ENCODE data around the gene CCL14.
"Not testable (repeated sequence)": the region's sequence is repeated elsewhere in the genome, so short reads cannot be mapped to it uniquely, and the experiment has no call there.

Gene CCL14

DNA sequence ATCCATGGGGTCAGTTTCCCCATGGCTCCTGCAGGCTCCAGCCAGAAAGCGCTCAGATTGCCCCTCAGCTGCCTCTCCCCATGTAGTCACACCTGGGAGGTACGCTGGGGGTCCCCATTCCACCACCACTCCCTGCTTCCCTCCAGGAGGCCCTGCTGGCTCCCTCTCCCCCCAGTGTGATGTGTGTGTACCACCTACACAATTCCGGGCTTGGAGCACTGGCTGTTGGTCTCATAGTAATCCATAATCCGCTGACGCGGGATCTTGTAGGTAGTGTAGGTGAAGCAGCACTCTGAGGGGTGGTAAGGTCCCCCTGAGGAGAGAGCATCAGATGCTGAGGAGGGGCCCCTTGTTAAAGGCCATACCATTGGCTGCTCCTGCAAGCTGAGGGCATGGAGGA is 2.4 kb downstream of the CCL14 start:
- DNase-seq, result no peak

DNA sequence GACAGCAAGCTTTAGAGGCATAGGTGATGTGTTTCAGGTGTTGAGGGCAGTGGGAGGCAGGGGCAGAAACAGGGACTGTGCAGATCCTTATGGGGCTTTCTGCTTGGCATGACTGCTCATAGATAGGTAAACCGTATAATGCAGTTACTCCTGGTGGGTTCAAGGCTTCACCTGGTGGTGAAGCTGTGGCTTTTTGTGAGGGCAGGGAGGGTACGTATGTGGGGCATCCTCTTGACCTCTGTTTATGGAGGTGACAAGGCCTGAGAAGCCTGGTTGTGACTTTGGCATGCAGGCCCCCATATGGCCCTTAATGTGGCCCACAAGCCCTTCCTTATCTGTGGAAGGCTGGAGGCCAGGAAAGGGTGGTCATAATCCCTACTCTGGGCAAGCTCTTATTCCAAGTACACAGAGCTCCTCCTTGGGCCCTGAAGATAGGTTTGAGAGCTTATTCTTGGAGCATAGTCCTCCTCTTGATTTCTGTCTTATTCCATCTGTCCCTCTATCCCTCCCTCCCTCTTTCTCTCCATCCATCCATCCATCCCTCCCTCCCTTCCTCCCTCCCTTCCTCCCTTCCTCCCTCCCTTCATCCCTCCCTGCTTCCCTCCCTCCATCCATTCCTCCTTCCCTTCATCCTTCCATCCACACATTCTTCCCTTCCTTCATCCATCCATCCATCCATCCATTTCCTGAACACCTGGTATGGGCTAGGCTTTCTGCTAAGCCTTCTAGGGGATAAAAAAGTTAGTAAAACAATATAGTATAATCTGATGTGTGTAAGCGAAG is 3.9 kb downstream of the CCL14 start:
- no peak for DNase-seq

DNA sequence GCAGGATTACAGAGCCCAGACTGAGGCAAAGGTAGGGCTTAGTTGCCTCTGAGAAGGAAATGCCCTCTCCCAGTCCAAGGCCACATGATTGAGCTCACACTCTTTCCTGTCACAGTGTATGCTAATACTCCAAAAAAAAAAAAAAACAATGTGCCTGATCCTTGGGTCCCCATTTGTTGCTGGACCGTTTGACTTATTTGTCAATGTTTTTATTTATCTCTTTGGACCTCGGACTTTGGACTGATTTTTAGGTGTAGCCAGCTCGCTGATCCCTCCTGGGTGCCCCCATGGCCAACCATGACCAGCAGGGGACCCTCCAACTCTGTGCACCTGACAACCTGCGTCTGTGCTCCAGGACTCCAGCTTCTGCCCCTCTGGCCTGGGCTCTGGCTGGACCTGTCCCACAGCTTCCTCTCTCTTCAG is 4.6 kb downstream of the CCL14 start:
- DNase-seq, result peak; percentile 24

DNA sequence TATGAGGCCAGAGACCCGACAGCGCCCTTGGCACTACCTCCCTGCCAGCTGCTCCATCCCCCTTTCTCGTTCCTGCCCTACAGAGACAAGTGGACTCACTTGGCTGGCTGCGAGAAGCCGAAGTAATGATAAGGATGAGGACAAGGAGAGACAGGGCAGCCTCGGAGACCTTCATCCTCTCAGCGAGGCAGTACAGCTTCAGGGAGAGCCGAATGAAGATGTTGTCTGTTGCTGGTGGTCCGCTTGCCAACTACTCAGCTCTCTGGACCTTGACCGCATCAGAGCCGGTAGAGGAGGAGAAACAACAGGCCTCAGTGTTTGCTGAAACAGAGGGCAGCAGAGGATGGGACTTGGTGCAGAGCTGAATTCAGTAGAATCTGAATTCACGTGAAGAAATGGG is 5.3 kb downstream of the CCL14 start, which contains the start of gene CCL16:
CCL16 (minus strand) TSS at position 252 of the 400 bp plus-strand sequence; CDS start at position 175, 77 bp downstream.
- DNase-seq, result no peak

DNA sequence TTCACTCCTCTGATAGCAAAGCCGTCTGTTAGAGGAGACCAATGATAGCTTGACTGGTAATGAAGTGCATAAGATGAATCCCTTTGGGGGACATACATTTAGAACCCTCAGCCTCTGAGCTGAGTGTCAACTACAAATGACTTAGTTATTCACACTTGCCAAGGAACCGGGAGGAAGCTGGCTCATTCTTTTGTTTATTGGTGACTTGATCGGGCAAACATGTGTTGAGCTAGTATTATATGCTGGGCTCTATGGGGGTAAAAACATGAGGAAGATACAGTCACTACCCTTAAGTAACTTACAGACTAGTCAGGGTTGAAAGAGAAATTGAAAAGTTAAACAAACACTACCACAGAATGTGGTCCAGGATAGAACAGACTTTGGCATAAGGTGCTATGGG is 8.2 kb downstream of the CCL14 start:
- no peak for DNase-seq

DNA sequence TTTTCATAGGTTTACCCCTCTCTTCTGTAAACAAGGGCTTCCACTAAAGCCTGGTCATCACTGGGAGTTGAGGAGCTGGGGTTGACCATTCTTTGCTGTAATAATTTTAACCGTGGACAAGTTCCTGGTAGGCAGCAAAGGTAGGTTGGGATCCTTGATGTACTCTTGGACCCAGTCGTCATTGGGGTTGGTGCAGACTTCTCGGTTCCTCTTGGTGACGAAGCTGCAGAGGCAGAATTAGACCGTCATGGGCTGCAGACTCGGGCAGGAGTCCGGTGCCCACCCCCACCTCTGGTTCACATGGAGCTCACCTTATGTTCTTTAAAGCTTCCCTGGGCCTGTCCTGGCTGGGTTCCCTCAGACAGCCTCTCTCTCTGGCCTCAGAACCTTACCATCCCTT is 9.0 kb downstream of the CCL14 start:
- no peak for DNase-seq

DNA sequence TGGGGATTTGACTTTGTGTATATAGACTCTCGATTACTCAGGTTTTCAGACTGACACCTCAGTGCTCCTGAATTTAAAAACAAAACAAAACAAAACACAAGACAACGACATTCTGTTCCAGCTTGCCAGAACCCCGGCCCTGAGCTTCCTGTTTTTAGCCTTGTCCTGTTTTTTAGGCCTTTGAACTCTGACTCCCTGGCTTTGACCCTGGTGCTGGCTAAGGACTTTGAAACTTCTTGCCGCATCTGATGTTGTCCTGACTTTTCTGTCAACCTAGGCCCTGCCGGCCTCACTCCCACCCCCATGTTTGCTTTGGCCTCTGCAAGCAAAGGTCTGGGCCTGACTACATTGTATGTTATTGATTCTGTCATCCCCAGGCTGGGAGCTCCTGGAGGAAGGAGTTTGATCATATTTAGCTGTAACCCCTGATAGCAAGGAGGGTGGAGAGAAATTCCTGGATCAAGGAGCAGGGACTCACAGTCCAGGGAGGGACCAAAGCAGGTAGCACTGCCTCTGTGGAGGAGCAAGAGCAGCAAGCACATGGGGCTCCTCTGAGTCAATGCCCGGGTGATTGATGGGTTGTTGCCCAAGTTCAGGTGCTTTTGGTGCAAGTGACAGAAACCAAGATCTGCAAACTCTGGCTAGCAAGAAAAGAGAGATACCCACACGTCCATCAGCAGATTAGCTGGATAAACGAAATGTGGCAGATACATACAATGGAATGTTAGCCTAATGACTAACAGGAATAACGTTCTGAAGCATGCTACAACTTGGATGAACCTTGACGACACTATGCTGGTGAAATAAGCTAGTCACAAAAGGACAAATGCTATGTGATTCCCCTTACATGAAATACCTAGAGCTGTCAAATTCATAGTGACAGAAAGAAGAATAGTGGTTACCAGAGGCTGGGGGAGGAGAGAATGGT is 12.9 kb downstream of the CCL14 start:
- DNase-seq, result no peak

DNA sequence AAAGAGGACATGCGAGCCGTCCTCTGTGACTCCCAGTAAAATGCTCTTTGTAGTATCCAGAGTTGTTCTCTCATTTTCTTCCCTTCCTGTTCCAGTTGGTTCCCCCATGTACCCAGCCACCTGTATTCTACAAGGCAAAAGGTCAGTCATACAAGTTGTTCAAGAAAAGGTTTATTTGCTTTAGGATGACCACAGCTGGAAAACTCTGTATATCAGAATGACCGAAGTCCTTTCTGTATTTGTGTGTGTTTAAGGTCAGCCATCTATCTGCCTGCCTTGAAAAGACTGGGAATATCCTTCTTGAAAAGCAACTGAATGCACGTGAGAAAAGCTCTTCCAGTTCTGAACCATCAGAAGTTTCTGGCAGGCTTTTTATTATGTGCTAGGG is 13.6 kb downstream of the CCL14 start:
- DNase-seq, result no peak

DNA sequence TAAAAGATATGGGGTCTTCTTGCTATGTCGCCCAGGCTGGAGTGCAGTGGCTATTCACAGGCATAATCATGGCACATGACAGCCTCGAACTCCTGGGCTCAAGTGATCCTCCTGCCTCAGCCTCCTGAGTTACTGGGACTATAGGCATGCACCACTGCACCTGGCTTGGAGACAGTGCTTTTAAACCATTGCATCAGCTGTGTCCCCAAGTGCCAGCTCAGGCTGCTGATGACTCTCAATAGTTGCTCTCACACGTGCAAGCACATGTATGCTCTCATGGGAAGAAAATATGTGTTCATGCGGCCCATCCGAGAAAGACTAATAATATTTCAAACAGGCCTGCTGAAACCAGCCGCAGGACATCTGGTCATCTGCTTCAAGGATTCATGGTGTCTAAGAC is 14.0 kb downstream of the CCL14 start:
- DNase-seq, result no peak

DNA sequence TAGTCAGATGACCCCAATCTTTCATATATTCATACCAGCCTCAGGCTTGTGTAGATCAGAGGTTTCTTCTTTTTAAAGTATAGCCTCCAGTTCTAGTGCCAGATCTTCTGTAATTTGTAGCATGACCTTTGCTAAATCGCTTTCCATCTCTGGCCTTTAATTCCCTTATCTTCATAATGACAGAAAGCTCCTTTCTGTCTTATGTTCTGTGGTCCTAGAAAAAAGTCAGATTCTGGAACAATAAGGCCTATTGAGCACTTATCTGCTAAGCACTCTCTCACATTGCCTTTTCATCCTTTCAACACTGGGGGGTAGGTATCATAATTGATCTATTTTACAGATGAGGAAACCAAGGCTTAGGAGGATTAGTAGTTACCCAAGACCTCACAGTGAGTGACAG is 14.5 kb downstream of the CCL14 start:
- DNase-seq, result no peak

DNA sequence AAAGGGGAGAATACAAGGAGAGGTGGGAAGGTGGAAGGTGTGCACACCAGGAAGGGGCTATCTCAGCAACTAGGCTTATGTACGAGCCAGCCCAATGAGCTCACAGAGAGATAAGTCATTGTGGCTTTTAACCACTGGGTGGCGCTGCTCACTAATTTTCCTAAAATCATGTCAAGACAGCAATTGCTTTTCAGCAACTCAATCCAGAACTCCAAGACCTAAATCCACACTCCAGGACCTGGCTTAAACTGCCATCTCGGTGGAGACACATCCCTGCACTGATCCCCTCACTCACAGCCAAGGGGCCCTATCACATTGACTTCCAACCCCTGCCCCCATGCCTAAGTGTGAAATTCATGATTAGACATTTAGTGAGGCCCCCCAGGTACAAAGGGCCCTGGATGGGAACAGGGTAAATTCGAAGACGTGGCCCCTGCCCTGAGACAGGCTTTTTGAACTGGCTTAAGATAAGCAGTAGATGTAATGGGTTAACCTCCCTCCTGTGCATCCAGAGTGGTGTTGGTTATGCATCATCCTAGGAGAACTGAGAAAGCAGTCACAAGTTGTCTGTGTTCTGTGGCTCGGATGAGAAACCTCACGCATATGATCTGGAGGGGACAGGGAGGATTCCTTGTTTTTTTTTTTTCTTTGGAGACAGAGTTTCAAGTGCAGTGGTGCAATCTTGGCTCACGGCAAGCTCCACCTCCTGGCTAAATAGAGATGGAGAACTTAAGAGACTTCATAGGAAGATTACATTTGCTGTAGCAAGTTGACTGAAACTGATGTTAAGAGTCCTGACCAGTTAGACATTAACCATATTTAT is 16.8 kb downstream of the CCL14 start:
- peak; percentile 87 for DNase-seq

DNA sequence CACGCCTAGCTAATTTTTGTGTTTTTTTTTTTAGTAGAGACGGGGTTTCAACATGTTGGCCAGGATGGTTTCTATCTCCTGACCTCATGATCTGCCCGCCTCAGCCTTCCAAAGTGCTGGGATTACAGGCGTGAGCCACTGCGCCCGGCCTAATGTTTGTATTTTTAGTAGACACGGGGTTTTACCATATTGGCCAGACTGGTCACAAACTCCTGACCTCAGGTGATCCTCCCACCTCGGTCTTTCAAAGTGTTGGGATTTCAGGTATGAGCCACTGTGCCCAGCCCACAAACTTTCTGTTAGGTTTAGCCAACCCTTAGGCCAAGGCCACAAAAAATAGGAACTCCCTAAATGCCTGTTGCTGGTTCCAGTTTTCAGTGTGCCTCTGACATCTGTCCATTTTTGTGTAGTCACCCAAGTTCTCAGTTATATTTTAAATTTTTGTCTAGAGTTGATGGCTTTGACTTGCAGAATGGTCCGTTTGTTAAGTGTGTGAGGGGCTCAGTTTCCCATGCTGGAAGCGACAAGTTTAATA is 17.9 kb downstream of the CCL14 start:
- DNase-seq, result no peak

DNA sequence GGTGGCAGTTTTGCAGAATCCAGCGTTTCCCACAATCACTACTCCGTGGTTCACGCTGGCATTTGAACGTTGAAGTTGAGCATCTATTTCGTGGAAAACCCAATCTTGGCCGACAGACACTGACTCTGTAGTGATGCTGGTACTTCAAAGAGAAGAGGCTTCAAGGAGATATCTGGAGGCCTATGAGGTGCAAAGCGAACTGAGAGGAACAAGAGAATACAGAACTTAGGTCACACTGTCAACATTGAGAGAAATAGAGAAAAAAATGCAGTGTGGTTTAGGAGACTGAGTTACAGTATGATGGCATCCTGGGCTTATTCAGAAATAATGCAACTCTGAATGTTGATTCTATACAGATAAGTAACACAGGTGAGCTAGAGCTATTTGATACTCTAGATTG is 21.3 kb downstream of the CCL14 start:
- no peak for DNase-seq

DNA sequence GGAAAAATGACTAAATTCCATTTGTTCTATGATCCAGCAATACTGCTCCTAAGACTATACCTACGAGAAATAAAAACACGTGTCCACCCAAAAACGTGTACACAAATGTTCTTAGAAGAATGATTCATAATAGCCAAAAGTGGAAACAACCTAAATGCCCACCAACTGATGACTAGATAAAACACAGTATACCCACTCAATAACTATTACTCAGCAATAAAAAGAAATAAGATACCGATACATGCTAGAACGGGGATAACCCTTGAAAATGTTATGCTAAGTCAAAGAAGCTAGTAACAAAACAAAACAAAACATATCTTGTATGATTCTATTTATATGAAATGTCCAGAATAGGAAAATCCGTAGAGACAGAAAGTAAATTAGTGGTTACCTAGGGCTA is 22.9 kb downstream of the CCL14 start:
- DNase-seq, result no peak

DNA sequence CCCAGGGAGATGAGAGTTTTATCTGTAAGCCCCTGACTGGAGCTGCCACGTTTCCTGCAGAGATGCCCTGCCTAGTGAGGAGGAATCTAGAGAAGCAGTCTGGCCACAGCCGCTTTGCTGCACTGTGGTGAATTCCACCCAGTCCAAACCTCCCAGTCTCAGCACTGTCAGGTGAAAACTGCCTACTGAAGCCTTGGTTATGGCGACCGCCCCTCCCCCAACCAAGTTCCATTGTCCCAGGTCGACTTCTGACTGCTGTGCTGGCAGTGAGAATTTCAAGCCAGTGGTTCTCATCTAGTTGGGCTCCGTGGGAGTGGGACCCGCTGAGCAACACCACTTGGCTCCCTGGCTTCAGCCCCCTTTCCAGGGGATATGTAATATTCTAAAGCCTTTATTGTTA is 32.8 kb downstream of the CCL14 start:
- DNase-seq, result no peak

DNA sequence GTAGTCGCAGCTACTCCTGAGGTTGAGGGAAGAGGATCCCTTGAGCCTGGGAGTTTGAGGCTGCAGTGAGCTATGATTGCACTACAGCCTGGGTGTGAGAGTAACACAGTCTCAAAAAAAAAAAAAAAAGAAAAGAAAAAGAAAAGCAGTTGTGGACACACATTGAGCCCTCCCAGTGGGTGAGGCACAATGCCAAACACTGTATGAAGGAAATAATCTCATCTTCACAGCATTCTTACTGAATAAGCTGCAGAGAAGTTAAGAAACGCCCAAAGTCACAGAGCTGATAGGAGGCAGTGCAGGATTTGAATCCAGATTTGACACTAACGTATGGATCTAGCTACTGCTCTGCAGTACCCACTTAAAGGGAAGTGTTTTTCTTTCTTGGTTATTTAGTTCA is 37.1 kb downstream of the CCL14 start:
- DNase-seq, result no peak

DNA sequence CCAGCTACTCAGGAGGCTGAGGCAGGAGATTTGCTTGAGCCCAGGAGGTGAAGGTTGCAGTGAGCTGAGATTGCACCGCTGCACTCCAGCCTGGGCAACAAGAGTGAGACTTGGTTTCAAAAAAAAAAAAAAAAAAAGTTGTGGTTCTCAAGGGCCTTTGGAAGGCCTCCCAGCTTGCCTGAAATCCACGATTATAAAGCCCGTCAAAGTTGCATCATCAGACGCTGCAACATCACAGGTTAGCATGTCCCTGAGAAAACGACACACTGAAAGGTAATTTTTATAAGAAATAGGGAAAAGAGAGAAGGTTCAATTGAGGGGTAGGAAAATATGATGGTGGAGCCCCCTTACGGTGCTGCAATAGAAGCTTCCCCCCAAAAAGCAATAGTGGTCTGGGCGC is 38.4 kb downstream of the CCL14 start:
- DNase-seq, result no peak

DNA sequence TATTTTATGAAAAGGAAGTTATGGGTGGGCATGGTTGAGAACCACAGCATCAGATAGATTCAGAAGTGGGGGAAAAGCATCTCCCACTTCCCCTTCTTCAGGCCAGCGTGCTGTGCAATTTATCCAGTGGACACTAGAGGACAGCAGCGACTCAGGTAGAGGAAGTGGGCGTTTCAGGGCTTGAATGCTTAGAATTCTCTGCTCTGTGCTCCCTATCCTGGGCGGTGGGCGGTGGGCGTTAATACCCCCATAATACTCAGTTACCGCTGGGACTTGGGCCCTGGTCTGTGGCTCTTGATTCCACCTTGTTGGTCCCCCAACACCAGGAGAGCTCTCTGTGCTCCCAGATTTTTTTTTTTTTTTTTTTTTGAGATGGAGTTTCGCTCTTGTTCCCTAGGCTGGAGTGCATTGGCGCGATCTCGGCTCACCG is 39.4 kb downstream of the CCL14 start:
- DNase-seq, result peak; percentile 87

DNA sequence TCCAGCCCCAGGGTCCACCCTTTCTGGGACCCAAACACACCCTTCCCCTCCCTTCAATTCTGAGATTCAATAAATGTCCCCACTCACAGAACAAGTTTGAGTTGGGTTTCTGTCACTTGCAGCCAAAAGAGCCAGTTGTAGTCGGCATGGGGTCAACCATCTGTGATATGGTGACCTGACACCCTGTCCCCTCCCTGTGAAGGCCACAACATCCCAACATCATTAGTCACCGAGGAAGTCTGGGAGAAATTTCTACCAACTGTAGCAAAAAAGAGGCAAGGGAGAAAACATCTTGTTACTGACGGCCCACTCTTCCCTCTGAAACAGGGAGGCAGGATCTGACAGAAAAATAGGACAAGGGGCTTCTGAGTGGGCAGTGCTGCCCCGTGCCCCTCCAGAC is 42.4 kb downstream of the CCL14 start:
- DNase-seq, result no peak

DNA sequence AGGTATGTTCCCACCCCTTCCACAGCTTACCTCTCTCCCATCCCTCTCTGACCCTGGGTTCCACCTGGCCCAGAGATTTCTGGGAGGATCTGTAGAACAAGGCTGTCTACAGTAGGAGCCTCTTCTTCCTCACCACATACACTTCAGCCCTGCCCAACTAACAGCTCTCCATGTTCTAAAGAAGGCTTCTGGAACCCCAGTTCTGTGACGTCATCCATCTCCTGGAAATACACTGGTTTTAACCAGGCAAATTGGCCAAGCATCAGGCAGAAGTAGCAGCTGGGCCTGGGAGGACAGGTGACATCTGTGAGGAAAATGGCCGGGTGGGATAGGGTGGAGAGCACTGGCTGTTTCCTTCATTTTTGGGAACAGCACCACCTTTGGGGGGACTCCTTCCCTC is 43.0 kb downstream of the CCL14 start, which contains the start of gene LYZL6:
LYZL6 (minus strand) TSS at position 177 of the 400 bp plus-strand sequence. CDS start 4,357 bp downstream, outside the sequence.
- no peak for DNase-seq

DNA sequence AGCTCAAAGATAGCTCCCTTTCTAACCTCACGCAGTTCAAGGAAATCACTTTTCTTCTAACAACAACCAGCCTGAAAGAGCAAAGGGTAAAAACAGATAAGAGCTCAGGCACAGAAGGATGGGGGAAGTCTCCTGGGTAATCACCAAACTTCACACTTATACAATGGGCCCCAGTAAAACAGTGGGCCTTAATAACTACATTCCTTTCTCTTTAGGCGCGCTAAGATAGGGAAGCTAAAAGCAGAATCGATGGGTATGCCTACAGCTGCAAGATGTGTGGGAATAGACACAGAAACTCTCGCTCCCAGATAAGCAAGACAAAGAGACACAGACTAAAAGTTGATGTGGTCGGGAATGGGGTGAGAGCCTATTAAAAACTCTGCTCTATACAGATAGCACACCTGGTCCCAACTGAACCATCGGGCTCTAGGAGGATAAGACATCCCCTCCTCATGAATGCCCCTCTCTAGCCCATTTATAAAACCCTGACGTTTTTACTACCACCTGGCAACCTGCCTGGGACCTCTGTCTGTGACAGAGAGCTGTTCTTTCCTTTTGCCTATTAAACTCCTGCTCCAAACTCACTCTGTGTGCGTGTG is 43.8 kb downstream of the CCL14 start:
- peak; percentile 73 for DNase-seq

DNA sequence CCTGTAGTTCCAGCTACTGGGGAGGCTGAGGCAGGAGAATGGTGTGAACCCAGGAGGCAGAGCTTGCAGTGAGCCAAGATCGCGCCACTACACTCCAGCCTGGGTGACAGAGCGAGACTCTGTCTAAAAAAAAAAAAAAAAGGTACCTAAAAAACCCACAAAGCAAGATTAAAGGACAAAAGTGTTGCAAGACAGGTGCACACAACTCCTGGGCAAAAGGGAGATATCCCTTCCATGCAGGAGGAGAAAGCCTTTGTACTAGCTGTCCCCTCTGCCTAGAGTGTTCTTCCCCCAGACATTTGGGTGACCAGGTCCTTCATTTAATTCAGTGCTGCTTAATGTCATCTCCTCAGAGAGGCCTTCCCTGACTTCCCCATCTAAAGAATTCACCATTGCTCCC is 48.0 kb downstream of the CCL14 start:
- DNase-seq, result not testable (repeated sequence)
